ENCODE results near the gene ATXN7L2.
A peak's percentile ranks its signal among the peaks of the same experiment; 100 is the strongest.

The ATXN7L2 gene

DNA sequence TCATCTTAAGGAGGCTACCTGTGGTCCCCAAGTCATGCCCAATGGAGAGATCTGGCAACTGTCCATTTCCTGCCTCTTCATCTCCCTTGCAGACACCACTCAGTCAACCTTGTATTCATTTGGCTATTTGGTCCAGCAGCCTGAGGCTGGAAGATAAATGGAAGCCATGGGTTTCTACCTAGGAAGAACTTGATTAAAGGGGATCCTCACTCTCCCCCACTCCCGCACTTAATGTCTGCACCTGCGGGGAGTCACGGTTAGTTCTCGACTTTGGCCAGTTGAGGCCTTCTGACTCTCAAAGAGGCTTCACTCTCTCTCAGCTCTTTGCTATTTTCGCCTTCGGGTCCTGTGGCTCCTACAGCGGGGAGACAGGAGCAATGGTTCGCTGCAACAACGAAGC is 8.4 kb upstream of the ATXN7L2 start:
- no peak for DNase-seq (ENCODE audit: low spot score)

DNA sequence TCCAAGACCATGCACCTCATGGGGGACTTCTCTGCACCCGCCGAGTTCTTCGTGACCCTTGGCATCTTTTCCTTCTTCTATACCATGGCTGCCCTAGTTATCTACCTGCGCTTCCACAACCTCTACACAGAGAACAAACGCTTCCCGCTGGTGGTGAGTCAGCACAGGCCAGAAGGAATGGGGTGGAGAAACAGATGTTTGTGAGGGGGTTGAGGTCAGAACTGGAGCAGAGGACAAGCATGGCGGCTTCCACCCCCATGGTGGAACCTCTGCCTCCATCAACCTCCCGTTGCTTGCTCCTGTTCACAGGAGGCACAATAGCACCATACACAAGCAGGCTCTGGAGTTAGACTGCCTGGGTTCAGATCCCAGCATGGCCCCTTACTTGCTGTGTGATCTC is 6.9 kb upstream of the ATXN7L2 start:
- DNase-seq (ENCODE audit: low spot score): no peak

DNA sequence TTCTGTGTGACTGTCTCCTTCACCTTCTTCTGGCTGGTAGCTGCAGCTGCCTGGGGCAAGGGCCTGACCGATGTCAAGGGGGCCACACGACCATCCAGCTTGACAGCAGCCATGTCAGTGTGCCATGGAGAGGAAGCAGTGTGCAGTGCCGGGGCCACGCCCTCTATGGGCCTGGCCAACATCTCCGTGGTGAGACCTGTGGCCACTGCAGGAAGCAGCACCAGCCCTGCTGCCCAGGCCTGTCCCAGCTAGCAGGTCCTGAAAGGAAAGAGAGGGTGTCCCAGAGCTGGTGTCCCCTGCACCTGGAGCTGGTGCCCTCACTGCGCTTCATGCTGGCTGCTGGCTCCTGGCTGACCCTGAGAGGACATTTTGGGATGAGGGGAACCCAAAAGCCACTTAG is 5.9 kb upstream of the ATXN7L2 start:
- no peak for DNase-seq (ENCODE audit: low spot score)

DNA sequence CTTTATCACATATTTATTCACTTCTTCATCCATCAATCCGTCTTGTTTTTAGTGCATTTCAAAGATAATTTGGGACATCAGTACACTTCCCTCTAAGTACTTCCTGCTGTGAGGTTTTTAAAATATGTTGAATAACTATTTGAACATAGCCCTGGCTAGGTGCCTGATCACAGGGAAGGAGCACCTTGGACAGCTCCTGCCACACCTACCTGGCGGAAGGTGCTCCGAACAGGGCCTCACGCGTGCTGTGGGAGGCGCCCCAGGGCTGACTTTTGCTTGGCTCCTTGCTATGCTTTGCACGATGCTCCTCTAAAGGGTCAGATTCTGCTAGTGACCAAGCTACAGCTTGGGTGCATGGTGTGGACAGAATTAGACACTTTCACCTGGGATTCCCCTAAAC is 4.9 kb upstream of the ATXN7L2 start:
- DNase-seq (ENCODE audit: low spot score): no peak

DNA sequence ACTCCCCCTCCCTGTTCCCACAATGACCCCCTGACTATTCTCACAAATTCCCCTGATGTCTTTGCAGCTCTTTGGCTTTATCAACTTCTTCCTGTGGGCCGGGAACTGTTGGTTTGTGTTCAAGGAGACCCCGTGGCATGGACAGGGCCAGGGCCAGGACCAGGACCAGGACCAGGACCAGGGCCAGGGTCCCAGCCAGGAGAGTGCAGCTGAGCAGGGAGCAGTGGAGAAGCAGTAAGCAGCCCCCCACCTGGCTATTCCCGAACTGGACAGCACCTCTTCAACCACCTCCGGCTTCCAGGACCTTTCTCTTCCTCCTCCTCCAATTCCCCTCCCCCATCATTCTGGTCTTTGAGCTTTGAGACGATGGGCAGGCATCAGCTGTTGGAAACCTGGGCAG is 4.4 kb upstream of the ATXN7L2 start:
- no peak for DNase-seq (ENCODE audit: low spot score)

DNA sequence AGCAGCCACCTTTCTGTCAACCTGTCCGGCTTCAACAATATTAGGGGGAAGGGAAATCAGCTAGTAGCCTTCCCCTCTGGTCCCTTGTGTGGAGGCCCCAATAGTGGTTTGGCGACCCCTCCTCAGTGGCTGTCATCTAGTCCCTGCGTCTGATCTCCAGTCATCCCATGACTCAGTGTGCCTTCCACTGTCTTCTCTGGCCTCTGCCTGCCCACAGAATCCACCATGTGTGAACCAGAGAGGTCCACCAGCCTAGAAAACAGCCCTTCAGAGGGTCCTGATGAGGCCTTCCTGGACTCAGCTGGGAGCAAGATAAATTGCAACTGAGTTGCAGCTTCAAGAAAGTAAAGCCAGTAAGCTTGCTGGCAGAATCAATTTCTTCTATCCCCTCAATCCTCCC is 3.8 kb upstream of the ATXN7L2 start:
- no peak for DNase-seq (ENCODE audit: low spot score)

DNA sequence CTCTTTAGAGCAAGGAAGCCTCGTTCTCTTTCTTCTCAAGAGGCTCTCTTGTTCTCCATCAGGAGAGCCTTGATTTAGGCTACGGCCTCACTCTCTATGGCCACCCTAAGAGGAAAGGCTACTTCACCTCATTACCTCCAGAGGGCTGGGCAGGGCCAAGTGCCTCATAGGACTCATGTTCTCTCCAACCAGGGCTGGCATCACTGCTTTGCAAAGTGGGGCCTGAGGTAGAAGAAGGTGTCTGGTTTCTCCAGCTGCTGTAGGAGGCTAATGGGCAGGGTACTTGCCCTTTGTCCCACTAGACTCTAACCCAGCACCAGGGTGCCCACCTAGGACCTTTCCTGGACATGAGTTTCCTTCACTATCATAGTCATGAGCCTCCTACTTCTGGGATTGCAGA is 2.1 kb upstream of the ATXN7L2 start:
- DNase-seq (ENCODE audit: low spot score): no peak

DNA sequence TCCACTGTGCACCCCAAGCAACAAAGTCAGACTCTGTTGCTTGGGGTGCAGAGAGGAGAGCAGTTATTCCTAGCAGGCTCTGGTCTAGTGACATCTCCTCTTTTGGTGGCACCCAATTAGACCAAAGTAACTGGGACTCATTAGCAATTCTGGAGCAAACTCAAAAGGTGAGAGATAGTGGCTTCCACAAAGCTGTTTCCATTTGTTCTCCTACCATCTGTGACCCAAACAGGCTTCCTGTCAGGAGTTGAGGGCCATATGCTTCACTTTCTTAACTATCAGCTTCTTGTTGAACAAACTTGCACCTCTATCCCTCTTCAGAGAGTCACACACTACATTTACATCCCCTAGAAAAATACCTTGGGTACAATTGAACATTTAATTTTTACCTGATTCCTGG is 1.5 kb upstream of the ATXN7L2 start:
- no peak for DNase-seq (ENCODE audit: low spot score)

DNA sequence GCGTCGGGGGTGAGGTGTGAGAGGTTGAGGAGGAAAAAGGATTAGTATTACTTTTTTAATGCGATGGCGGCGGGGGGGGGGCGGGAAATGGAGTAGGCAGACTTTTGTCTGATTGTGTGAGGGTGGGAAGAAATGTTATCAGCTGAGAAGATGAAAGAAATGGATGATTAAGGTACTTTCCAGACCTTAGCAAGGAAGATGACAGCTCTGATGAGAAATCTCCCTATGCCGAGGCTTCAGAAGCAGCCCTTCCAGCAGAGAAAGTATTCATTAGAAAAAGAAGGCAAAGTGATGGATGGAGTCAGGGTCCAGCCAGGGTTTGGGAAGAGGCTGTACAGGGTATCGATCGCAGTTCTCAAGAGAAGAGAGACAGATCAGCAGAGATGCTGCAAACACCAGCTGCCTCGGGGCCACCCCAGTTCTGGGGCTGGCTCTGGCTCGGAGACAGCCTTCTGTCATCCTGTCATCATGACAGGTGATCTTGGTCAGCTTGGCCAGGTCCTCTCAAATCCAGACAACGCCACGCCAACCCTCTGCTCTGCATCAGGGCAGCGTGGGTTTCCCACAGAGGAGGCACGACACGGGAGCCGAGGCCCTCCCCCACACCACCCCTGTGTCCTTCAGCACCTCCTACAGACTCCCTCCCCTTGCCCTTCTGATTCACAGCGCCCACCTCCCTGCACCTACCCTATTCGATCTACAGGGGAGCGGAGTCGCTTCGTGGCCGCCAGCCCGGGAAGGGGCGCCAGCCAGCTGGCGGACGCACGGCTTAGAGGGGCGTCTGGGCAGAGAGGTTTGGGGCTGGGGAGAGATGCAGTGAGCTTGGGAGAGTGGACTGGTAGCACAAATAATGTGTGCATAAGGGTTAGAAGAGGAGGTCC is 674 bp upstream of the ATXN7L2 start:
- no peak for DNase-seq (ENCODE audit: low spot score)

DNA sequence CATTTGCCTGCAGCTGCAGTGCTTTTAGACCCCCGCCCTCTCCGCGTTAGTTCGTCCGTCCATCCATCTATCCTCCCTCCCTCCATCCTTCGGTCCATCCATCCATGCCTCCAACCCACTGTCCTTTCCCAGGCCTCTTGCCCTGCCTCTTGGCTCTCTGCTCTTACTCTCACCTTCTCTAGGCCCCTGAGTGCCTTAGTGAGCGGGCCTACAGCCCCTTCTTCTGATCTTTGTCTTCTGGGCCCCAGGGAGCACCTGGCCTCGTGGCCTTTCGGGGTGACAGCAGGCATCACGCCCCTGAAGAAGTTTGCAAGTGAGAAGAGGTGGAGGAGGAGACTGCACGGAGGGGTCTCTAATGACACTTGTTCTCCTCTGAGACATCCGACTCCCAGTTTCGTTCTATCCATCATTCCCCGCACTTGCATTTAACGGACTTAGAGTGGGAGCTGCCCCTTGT is 842 bp downstream of the ATXN7L2 start:
- DNase-seq (ENCODE audit: low spot score): no peak

DNA sequence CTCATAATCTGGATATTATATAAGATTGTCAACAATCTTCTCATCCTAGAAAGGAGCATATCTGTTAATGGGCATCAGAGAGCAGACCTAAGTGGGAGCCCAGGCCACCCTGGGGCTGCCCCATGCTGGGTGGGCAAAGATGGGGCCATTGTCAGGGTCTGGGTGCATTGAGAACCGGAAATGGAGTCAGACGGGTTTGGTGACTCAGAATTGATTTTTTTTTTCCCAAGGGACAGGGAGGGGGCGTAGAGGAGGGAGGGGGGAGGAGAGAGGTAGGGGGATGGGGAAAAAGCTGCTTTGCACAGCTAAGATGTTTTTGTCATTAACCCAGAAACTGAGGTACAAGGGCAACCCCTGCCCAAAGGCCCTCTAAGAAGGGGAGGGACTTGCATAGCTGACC is 1.3 kb downstream of the ATXN7L2 start:
- DNase-seq (ENCODE audit: low spot score): no peak

DNA sequence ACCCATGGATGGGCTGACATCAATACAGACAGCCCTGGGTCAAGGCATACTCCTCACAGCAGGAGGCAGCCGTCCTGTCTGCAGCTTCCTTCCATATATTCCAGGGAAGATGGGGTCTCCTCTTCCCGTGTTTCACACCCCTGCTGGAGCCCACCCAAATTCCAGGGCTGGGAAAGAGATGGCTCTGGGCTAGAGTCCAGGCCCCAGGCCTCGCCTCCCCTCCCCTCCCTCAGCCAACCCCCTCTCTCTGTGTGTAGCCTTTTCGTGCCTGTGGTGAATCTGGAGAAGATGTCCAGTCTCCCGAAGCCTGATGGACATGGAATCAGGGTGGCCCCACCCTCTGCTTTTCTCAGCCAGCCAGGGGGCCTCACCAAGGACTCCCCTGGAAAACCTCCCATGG is 3.6 kb downstream of the ATXN7L2 start:
- no peak for DNase-seq (ENCODE audit: low spot score)

DNA sequence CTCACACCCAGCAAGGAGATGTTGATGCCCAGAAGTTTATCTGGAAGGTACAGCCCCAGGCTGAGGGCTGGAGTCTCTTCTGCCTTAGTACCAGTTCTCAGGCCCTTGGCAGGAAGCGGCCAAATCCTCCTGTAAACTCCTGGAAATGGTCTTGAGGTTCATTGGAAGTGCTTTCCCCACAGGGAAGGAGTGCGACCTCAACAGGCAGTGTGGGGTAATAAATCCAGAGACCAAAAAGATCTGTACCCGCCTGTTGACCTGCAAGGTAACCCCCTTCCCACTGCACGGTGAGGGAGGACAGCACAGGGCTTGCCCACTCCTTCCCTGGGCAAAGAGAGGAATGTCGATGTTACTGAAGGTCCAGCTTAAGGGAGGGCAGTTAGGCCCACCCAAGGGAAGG is 4.5 kb downstream of the ATXN7L2 start:
- no peak for DNase-seq (ENCODE audit: low spot score)

DNA sequence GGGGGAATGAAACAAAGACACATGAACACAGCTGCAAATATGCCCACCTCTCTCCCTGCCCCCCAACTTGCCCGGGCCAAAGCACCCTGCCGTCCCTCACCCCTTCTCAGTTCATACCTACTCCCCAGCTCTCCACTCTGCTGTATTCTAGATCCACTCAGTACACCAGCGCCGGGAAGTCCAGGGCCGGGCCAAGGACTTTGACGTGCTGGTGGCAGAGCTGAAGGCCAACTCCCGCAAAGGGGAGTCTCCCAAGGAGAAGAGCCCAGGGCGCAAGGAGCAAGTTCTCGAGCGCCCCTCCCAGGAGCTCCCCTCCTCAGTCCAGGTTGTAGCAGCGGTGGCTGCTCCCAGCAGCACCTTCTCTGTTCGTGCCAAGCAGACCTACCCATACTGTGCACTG is 5.0 kb downstream of the ATXN7L2 start:
- no peak for DNase-seq (ENCODE audit: low spot score)

DNA sequence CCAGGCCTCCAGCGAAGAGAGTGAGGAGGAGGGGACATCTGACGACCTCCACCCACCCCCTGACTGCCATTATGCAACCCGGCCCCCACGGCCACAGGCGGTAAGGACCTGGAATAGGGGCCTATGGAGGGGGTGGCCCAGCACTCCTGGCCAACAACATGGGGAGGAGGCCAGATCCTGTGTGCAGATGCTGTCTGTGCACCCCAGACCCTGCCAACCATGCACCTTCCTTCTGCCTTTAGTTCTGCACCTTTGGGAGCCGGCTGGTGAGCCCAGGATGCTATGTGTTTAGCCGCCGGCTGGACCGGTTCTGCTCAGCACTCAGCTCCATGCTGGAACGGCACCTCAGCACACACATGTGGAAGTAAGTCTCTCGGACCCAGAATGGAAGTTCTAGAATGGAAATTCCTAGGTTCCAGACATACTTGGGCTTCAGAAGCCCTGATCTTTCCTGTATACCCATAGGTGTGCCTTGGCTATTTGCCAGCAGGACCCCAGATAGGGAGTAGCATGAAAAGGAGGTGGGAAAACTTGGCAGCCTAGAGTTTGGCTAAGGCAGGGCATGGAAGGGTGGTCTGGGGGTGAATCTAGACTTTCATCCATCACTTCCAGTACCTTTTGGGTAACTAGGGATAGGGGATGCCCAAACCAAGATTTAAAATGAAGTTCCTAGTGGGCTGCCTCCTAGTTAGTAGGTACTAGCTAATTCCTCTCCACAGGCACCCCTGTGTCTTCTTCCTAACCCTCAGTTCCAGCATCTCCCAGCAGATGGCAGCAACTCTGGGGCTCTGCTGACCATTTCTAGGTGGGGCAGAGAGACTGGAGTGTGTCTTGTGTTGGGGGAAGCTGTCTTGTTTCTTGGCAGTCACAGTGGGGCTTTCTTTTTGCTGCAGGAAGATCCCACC is 6.6 kb downstream of the ATXN7L2 start:
- peak; percentile 79 for DNase-seq (ENCODE audit: low spot score)

DNA sequence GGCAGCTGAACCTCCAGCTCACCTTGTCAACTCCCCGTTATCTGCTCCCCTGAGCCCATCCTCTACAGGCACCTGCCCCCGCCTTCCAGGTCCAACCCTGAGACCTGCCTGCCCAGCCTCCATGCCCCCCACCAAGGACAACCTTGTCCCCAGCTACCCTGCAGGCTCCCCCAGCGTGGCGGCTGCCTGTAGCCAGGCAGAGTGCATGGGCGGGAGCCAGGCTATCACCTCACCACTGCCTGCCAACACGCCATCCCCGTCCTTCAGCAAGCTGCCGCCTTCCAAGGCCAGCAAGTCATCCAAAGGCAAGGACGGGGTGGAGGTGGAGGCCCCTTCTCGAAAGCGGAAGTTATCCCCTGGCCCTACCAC is 7.2 kb downstream of the ATXN7L2 start:
- no peak for DNase-seq (ENCODE audit: low spot score)

DNA sequence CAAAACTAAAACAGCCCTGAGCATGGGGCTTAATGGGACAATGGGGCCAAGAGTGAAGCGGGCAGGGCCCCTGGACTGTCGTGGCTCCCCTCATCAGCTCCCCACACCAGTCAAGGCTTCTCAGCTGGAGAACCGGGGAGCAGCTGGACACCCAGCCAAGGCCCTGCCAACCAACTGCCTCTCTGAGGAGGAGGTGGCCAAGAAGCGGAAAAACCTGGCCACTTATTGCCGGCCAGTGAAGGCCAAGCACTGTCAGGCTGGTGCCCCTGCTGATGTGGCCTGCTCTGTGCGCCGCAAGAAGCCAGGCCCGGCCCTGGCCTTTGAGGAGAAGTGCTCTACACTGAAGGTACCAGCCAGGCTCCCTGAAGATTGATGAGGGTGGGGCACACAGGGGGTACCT is 7.7 kb downstream of the ATXN7L2 start:
- DNase-seq (ENCODE audit: low spot score): no peak

DNA sequence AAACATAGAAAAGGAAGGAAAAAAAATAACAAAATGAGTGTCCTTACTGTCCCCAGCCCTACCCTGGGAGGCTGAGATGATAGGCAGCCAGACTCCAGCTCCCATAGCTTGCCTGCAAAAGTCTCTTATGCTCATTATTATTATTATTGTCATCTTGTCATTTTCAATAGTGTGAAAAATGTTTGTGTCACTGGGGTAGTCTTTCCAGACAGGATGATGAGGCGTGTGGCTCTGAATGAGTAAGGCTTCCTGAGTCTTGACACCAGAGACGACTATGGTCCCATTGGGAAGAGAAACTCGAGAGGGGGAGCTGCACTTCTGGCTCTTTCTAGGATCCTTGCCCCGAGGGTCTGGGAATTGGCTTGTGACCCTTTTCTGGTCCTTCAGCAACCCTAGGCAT is 9.1 kb downstream of the ATXN7L2 start:
- no peak for DNase-seq (ENCODE audit: low spot score)

DNA sequence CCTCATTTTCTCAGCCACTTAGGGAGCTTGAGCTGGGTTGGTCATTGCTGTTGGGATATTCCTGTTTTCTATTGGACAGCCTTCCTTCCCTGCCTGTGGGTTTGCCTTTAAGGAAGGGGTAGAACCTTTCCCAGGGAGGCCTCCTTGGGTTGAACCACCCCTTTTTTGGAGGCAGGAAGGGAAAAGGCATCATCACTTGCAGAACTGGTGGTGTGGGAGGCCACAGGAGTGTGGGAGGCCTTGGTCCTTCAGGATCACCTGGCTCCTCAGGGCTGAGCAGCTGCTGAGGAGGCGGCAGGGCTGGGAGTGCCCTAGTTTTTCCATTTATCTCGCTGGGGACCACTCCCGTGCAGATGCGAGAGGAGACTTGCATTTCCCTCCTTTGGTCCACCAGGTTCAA is 9.5 kb downstream of the ATXN7L2 start:
- no peak for DNase-seq (ENCODE audit: low spot score)

DNA sequence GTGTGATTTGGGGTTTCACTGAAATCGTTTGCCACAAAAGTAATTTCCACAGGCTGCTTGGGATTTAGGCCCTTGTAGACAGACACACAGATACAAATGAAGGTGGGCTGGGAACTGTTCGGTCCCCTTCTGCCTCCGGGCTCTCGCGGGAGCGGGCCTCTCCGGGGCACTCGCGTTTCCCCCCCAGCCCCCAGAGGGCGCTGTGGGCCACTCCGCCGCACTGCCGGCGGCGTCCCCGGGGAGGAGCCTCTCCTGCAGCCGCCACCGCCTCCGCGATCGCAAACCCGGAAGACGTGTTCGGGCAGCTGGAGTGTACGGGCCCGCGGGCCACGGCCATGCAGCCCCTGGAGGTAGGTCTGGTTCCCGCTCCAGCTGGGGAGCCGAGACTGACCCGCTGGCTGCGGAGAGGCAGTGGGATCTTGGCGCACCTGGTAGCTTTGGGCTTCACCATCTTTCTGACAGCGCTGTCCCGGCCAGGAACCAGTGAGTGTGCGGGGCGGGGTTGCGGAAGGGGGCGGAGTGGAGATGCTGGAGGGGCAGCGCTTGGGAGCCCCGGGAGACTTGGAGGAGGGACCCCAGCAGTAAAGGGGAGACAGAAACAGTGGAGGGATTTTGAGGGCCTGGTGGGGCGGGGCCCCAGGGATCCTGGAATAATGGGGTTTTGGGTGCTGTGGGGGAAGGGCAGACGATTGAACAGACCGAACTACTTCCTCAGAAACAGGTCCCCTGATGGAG is 10.3 kb downstream of the ATXN7L2 start, which contains the start of gene CYB561D1:
CYB561D1 (plus strand) TSS at position 290 of the 735 bp plus-strand sequence; CDS start at position 336, 46 bp downstream.
- DNase-seq (ENCODE audit: low spot score): peak; percentile 91

DNA sequence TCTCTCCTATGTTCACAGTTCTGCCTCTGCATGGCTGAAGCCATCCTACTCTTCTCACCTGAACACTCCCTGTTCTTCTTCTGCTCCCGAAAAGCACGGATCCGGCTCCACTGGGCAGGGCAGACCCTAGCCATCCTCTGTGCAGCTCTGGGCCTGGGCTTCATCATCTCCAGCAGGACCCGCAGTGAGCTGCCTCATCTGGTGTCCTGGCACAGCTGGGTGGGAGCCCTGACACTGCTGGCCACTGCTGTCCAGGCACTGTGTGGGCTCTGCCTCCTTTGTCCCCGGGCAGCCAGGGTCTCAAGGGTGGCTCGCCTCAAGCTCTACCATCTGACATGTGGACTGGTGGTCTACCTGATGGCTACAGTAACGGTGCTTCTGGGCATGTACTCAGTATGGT is 12.0 kb downstream of the ATXN7L2 start:
- no peak for DNase-seq (ENCODE audit: low spot score)

DNA sequence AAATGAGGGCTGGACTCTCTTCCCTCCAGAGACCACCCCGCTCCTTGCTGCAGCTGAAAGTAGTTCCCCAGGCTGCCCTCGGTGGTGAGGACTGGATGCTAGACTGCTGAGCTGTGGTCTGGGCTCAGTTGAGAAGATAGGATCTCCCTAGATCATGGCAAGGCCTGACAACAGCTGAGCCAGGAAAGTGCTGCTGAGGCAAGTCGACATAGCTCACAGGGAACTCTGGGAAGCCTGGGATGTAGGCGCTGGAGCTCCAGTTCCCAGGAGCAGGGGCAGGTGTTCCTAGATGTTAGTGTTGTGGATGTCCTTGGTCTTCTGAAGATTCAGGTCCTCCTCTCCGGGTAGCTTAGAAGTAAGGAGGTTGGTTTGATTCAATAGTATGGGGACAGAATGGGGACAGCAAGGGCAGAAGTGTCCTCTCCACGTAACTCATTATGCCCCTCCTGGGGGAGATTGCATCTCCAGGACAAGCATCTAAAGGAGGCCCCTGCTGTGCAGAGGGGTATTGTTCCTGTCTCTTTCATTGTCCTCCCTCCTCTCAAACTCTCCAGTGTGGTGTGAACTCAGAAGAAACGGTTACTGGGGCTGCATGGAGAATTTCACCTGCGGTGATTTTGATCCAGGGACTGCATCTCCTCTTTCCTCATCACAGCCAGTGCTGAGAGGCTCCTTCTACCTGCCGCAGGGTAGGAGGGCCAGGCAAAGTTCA is 13.9 kb downstream of the ATXN7L2 start:
- DNase-seq (ENCODE audit: low spot score): no peak

All from hematopoietic multipotent progenitor cell treated with erythropoietin and hydrocortisone succinate and interleukin-3 and kit ligand, for 17 days (in vitro differentiated cells).